Stimulated activated CD8-positive, alpha-beta memory T cell treated with anti-CD3 and anti-CD28 coated beads, Interleukin-12 subunit alpha, Interleukin-12 subunit beta, amount 100 ng/mL, for 1 hour (primary cell): ENCODE measurements around the gene C5orf63.
"Not testable (repeated sequence)": the region's sequence is repeated elsewhere in the genome, so short reads cannot be mapped to it uniquely, and the experiment has no call there.

ENCODE experiments used
- DNase-seq: peaks from one replicate; pipeline ENCODE4 v3.0.0-alpha.2; 2020; ENCODE audit warnings: low read depth

The C5orf63 gene

GRCh38 chr5:127006744-127007143, 66.6 kb downstream of the C5orf63 start:
- DNase-seq: no peak

- not testable (repeated sequence) for DNase-seq
Observed at GRCh38 chr5:127005282-127005681, 68.0 kb downstream of the C5orf63 start.

- no peak for DNase-seq
Observed at GRCh38 chr5:127004721-127005120, 68.6 kb downstream of the C5orf63 start.

- DNase-seq: no peak
Observed at GRCh38 chr5:127003798-127004495, 69.4 kb downstream of the C5orf63 start.

- DNase-seq: no peak
Observed at GRCh38 chr5:127002390-127002789, 70.9 kb downstream of the C5orf63 start.

- DNase-seq: no peak
Observed at GRCh38 chr5:127001621-127002296, 71.5 kb downstream of the C5orf63 start.
